GM06990 (cell line): ENCODE measurements around the gene PRRX2.

Source experiments
- DNase-seq: peaks from one replicate; pipeline ENCODE4 v3.0.0-alpha.2; 2011; ENCODE audit not compliant: insufficient read length; ENCODE audit errors: extremely low read depth
- H3K27me3 ChIP-seq: replicated peaks from 2 replicates; pipeline ENCODE4 v1.6.0; 2011; ENCODE audit warnings: low read length; ENCODE audit not compliant: control insufficient read depth, insufficient read depth
- H3K36me3 ChIP-seq: 2 replicates; pipeline ENCODE4 v1.5.1; 2011; ENCODE audit warnings: low read length; ENCODE audit not compliant: control insufficient read depth, insufficient read depth
- H3K4me3 ChIP-seq: replicated peaks from 2 replicates; pipeline ENCODE4 v1.5.1; 2011; ENCODE audit warnings: low read depth, mild to moderate bottlenecking, control low read depth, low read length
- TF ChIP-seq, protein P1 (sequence below): IDR thresholded peaks from 2 replicates; pipeline ENCODE4 v1.5.1; 2011; ENCODE audit warnings: low read length, control low read depth, mild to moderate bottlenecking, inconsistent platforms; ENCODE audit not compliant: insufficient read depth, poor library complexity, severe bottlenecking

The PRRX2 gene

DNA sequence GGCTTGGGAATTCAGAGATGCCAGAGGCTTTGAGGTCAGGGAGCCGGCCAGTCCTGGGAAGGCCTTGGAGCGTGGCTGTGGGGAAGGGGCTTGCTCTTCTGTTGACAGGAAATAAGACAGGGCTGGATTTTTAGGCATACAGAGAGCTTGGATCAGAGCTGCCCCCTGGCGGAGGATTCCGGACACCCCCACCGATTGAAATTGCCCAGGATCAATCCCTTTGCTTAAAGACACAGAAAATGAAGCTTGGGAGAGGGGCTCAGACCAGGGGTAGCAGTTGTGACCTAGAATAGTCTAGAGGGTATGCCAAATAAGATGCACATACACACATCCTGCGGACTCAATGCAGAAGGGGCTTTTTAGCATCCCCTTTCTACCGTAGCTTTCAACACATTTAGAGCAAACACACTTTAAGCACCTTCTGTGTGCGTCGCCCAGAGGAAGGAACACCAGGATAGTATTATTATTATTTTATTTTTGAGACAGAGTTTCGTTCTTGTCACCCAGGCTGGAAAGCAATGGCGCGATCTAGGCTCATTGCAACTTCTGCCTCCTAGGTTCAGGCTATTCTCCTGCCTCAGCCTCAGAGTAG lies 41.2 kb upstream of the PRRX2 start:
- TF ChIP-seq, protein P1, sequence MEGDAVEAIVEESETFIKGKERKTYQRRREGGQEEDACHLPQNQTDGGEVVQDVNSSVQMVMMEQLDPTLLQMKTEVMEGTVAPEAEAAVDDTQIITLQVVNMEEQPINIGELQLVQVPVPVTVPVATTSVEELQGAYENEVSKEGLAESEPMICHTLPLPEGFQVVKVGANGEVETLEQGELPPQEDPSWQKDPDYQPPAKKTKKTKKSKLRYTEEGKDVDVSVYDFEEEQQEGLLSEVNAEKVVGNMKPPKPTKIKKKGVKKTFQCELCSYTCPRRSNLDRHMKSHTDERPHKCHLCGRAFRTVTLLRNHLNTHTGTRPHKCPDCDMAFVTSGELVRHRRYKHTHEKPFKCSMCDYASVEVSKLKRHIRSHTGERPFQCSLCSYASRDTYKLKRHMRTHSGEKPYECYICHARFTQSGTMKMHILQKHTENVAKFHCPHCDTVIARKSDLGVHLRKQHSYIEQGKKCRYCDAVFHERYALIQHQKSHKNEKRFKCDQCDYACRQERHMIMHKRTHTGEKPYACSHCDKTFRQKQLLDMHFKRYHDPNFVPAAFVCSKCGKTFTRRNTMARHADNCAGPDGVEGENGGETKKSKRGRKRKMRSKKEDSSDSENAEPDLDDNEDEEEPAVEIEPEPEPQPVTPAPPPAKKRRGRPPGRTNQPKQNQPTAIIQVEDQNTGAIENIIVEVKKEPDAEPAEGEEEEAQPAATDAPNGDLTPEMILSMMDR = peak; percentile 88
- H3K27me3 ChIP-seq = no peaks in the 10 kb centered on the region; the same call in 1 of the 2 replicates
- H3K4me3 ChIP-seq = no peak overlapping the region
- no peaks in the 10 kb centered on the region for H3K36me3 ChIP-seq
- DNase-seq = no peak

DNA sequence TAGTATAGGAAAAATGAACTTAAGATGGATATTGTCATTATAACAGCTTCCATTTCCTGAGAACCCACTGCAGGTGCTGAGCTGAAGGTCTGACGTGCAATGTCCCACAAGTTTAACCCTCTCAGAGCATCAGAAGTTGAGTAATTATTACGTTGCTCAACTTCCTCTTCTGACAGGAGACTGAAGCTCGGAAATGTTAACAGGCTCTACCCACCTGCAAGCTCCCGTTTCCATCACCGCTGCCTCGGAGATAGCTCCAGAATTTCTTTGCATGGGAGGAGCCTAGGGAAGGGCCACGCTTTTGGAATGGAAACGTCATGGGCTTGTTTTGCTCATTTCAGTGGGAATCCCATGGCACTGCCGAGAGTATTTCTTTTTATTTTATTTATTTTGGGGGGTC lies 40.5 kb upstream of the PRRX2 start:
- no peak for DNase-seq
- H3K4me3 ChIP-seq = no peak overlapping the region
- H3K36me3 ChIP-seq = no peaks in the 10 kb centered on the region
- TF ChIP-seq, protein P1 = no peak
- H3K27me3 ChIP-seq = no peaks in the 10 kb centered on the region; the same call in 1 of the 2 replicates

DNA sequence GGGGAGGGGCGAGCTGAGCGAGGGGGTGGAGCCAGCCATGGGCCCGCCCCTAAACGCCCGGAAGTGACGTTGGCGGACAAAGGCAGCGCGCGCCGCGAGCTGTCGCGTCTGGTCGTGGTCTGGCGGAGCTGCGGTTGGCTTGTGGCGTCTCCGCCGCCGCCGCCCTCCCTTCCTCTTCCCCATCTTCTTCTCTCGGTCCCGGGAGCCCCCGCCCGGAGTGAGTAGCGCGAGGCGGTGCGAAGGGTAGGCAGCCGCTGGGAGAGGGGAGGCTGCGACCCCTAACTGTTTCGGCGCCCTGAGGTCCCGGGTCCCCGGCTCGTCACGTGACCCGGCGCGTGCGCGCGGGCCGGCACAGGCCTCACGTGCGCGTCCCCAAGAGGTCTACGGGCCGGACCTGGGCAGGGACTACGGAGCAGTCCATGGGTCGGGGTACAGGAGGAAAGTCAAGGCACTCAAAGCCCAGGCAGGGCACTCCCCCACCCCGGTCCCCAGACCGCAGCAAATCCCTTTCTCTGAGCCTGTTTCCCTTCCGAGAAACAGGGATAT lies 39.3 kb upstream of the PRRX2 start, which contains the start of gene NTMT1:
Gene NTMT1 (plus strand): TSS at position 85 of the 546 bp plus-strand sequence. CDS start 6,541 bp downstream, outside the sequence.
- peak within 1 kb of the TSS; percentile 73 for H3K4me3 ChIP-seq
- no peaks in the 10 kb centered on the region; the same call in 1 of the 2 replicates for H3K36me3 ChIP-seq
- no peaks in the 10 kb centered on the region for H3K27me3 ChIP-seq
- TF ChIP-seq, protein P1 = no peak
- DNase-seq = peak; percentile 90

DNA sequence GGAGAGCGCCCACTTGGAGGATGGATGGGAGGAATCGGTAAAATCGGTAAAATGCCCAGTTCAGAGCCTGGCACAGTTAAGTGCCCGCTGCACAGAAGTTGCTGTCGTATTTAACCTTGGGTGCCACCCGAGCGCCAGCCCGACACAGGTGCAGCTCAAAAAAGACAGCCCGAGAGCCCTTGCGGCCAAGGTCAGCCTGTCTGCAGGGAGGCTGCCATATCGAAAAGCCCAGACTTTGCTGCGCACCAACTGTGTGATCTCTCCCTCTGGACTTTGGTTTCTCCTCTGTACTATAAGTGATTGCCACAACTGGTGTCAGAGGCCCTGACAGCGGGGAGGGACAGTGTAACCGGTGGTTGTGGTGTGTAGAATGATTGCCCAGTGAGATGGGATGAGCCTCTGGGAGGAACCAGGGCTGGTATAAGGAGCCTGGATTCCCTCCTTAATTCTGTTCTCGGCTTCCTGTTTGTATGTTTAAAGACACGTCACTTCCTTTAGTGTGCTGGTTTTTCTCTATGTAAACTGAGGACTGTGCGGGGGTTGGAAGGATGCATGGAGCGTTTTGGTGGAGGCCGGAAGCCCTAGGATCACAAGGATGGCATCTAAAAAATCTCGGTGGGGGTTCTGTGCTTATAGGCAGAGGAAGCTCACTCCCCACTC lies 38.7 kb upstream of the PRRX2 start:
- H3K27me3 ChIP-seq = no peaks in the 10 kb centered on the region
- TF ChIP-seq, protein P1 = no peak
- no peaks in the 10 kb centered on the region; the same call in 1 of the 2 replicates for H3K36me3 ChIP-seq
- DNase-seq = no peak
- peak overlapping the region; percentile 73 for H3K4me3 ChIP-seq

DNA sequence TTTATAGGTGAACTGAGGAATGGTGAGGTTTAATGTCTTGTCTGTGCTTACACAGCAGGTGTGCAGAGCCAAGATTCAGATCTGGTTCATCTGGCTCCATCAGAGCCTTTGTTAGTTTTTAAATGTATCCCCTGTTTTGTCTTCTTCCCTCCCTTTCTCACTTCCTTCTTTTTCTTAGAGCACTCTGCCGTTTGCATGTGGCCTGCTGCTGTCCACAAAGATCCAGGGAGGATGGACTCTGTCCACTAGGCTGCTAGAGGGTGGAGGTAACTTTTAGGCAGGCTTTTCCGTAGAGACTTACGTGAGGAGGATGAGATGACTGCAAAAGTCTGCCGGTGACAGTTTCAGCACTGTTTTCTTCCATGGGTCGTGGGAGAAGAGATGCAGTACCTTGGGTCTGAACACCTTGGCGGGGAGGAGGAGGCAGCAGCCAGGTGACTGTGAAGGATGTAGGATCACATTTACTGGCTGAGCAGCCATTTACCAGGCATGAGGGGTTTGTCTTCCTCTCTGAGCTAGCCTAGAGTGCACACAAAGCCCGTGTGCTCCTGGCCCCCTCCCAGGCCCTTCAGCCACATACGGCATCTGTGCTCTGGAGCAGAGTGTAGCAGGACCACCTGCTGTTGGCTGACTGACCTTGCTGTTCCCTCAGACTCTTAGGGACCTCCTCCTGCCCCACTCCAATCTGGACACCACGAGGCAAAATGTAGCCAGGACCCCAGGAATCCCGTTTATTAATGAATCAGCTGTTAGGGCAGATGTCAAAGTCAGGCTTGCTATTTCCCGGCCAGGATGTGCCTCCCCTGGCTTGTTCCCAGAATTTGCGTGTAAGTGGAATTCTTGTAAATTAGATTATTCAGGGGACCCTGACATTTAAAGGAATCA lies 37.6 kb upstream of the PRRX2 start:
- Histone ChIP-seq H3K27me3 (no peaks in the 10 kb centered on the region), H3K4me3 (peak overlapping the region; percentile 73), H3K36me3 (peaks cover 2% of the 10 kb centered on the region)
- no peak for DNase-seq
- TF ChIP-seq, protein P1 = no peak
